CD4-positive, CD25-positive, alpha-beta regulatory T cell (primary cell): ENCODE measurements around the gene DCAKD. TPM values are rescaled to one million over a fixed set of nuclear protein-coding genes. Genes with fewer than 3 reads are reported as not detected.

Experiments used
- ATAC-seq, 2 donors: fragments of 150-1000 bp; cut with Tn5 transposase; one replicate each; pipeline ENCODE4 v1.10.0; 2021; ENCODE audit warnings: low read depth in 2 of 2, moderate number of reproducible peaks in 2 of 2, moderate library complexity in 1 of 2
- DNase-seq, 3 donors: peaks; one replicate each; pipeline versions ENCODE4 v3.0.0 to v3.0.0-alpha.2; 2012 to 2022; ENCODE audit warnings: mixed read lengths in 1 of 3
- H3K27ac ChIP-seq: one replicate; pipeline ENCODE4 v1.7.0; 2013; ENCODE audit warnings: mild to moderate bottlenecking, low read length; ENCODE audit not compliant: insufficient read depth, poor library complexity, severe bottlenecking
- H3K27me3 ChIP-seq: one replicate; pipeline ENCODE4 v1.7.0; 2013; ENCODE audit warnings: low read length; ENCODE audit not compliant: control insufficient read depth, insufficient read depth
- H3K36me3 ChIP-seq: one replicate; pipeline ENCODE4 v1.7.0; 2013; ENCODE audit warnings: mild to moderate bottlenecking, low read length, moderate library complexity; ENCODE audit not compliant: control insufficient read depth, insufficient read depth
- H3K4me1 ChIP-seq: 2 replicates; pipeline ENCODE4 v1.7.0; 2013; ENCODE audit warnings: mild to moderate bottlenecking, low read length; ENCODE audit not compliant: insufficient read depth, control insufficient read depth, poor library complexity, severe bottlenecking
- H3K4me3 ChIP-seq: one replicate; pipeline ENCODE4 v1.7.0; 2013; ENCODE audit warnings: low read depth, mild to moderate bottlenecking, low read length, moderate library complexity
- H3K9me3 ChIP-seq, 2 experiments: 1 replicate in 1 of 2; 2 replicates in 1 of 2; pipeline ENCODE4 v1.7.0; 2013; ENCODE audit warnings: low read length in 2 of 2, mild to moderate bottlenecking in 1 of 2, moderate library complexity in 1 of 2; ENCODE audit not compliant: control insufficient read depth in 2 of 2
- H3K27ac Mint-ChIP-seq, 3 donors: one replicate each; pipeline ENCODE4 v1.8.0; 2020 to 2022; ENCODE audit warnings: mild to moderate bottlenecking in 3 of 3, mixed read lengths in 3 of 3, moderate library complexity in 2 of 3
- H3K27me3 Mint-ChIP-seq: one replicate; pipeline ENCODE4 v1.8.0; 2022; ENCODE audit warnings: mild to moderate bottlenecking, mixed read lengths
- H3K36me3 Mint-ChIP-seq: one replicate; pipeline ENCODE4 v1.8.0; 2020; ENCODE audit warnings: mixed read lengths
- H3K4me1 Mint-ChIP-seq, 4 donors: one replicate each; pipeline ENCODE4 v1.8.0; 2020 to 2022; ENCODE audit warnings: mixed read lengths in 4 of 4, mild to moderate bottlenecking in 1 of 4
- H3K4me3 Mint-ChIP-seq, 4 donors: one replicate each; pipeline ENCODE4 v1.8.0; 2020 to 2022; ENCODE audit warnings: mild to moderate bottlenecking in 4 of 4, mixed read lengths in 4 of 4, moderate library complexity in 3 of 4
- H3K9me3 Mint-ChIP-seq, 7 donors: one replicate each; pipeline ENCODE4 v1.8.0; 2020 to 2022; ENCODE audit warnings: mixed read lengths in 7 of 7, mild to moderate bottlenecking in 3 of 7, moderate library complexity in 2 of 7
- polyA plus RNA-seq, 4 donors: library from polyadenylated mRNA; unstranded; fragments of 300-500 nt; fragmentation: Illumina TruSeq; gene quantifications; one replicate each; pipeline ENCODE4 v1.2.3, GENCODE V29; 2021
- total RNA-seq: library from RNA; stranded (reverse); gene quantifications from one replicate; pipeline ENCODE4 v1.2.3, GENCODE V29; 2022

The DCAKD gene
- total and polyA plus RNA-seq, 5 donors from 2014 or later, result 10.0 to 20.7 (median 14.7) TPM

GRCh38 chr17:45005700-45006099 is 45.7 kb downstream of the DCAKD start:
- no peak for ATAC-seq
- no peak for DNase-seq
- Mint-ChIP-seq H3K4me3 (no peak overlapping the region), H3K36me3 (no peaks in the 10 kb centered on the region), H3K27me3 (peaks cover 35% of the 10 kb centered on the region), H3K4me1 (no peaks in the 10 kb centered on the region), H3K27ac (no peak overlapping the region), H3K9me3 (peaks cover 0 to 3% (median 0%) of the 10 kb centered on the region in 7 donors)
- H3K4me3 ChIP-seq, result no peak overlapping the region
- no peak overlapping the region for H3K27ac ChIP-seq
- no peaks in the 10 kb centered on the region for H3K9me3 ChIP-seq
- no peaks in the 10 kb centered on the region for H3K27me3 ChIP-seq
- H3K36me3 ChIP-seq, result no peaks in the 10 kb centered on the region
- no peaks in the 10 kb centered on the region for H3K4me1 ChIP-seq

DNA sequence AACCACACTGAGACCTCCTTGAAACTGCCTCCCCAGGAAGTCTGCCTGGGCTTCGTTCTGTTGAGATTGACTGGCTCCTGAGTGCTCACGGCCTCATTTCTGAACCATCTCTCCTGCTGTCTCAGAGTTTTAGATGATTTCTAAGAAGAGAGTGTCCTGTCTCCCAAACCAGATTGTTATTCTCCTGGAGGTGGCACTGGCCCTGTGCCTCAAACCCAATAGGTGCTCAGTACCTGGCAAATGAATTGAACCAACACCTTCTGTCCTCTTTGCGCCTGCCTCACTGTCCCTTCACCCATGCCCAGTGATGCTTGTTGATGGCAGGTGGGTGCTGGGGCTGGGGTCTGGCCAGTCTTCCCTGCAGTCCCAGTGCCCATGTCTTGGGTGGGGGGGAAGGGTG is 47.0 kb downstream of the DCAKD start:
- H3K36me3 ChIP-seq, result no peaks in the 10 kb centered on the region
- H3K9me3 ChIP-seq, result no peaks in the 10 kb centered on the region
- peaks cover 0 to 9% (median 2%) of the 10 kb centered on the region in 7 donors for H3K9me3 Mint-ChIP-seq
- H3K4me3 ChIP-seq, result no peak overlapping the region
- no peak overlapping the region for H3K4me3 Mint-ChIP-seq
- no peaks in the 10 kb centered on the region for H3K36me3 Mint-ChIP-seq
- DNase-seq, result no peak
- peaks cover 32% of the 10 kb centered on the region for H3K27me3 Mint-ChIP-seq
- no peak overlapping the region for H3K27ac ChIP-seq
- ATAC-seq, result no peak
- H3K27ac Mint-ChIP-seq, result no peak overlapping the region
- no peaks in the 10 kb centered on the region for H3K4me1 Mint-ChIP-seq
- no peaks in the 10 kb centered on the region for H3K27me3 ChIP-seq
- no peaks in the 10 kb centered on the region for H3K4me1 ChIP-seq

GRCh38 chr17:45003877-45004276 is 47.6 kb downstream of the DCAKD start:
- ATAC-seq (no peak), DNase-seq (no peak)
- Histone ChIP-seq H3K4me1 (no peaks in the 10 kb centered on the region), H3K27me3 (no peaks in the 10 kb centered on the region), H3K4me3 (no peak overlapping the region), H3K36me3 (no peaks in the 10 kb centered on the region), H3K9me3 (no peaks in the 10 kb centered on the region), H3K27ac (no peak overlapping the region)
- H3K9me3 Mint-ChIP-seq, result peaks cover 0 to 10% (median 2%) of the 10 kb centered on the region in 7 donors
- no peaks in the 10 kb centered on the region for H3K4me1 Mint-ChIP-seq
- H3K27ac Mint-ChIP-seq, result no peak overlapping the region
- H3K27me3 Mint-ChIP-seq, result peaks cover 37% of the 10 kb centered on the region
- H3K4me3 Mint-ChIP-seq, result no peak overlapping the region
- H3K36me3 Mint-ChIP-seq, result no peaks in the 10 kb centered on the region

DNA sequence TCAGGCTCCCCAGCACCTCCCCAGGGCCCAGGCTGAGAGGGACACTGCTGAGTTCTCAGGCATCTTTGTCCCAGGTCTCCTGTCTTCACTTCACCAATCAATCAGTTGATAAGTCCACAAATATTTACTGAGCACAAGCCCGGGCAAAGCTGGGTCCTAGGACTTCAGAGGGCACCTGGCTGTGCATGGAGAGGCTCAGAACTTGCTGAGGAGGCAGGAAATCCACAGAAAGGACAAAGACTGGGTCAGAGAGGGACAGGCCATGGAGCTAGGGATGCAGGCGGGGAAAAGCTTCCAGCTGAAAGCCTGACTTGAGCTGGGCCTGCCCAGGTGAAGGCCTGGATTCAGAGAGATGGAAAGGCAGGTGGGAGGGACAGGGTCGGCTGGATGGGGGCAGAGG is 50.1 kb downstream of the DCAKD start:
- Mint-ChIP-seq H3K4me1 (no peaks in the 10 kb centered on the region), H3K9me3 (peaks cover 0 to 12% (median 3%) of the 10 kb centered on the region in 7 donors), H3K27ac (peak overlapping the region in 1 of 3 donors; percentile 40), H3K36me3 (no peaks in the 10 kb centered on the region), H3K27me3 (peaks cover 46% of the 10 kb centered on the region), H3K4me3 (no peak overlapping the region)
- Histone ChIP-seq H3K4me3 (no peak overlapping the region), H3K4me1 (no peaks in the 10 kb centered on the region), H3K27me3 (no peaks in the 10 kb centered on the region), H3K27ac (no peak overlapping the region), H3K9me3 (no peaks in the 10 kb centered on the region), H3K36me3 (no peaks in the 10 kb centered on the region)
- DNase-seq (no peak), ATAC-seq (no peak)

- Mint-ChIP-seq H3K27ac (no peak overlapping the region), H3K36me3 (no peaks in the 10 kb centered on the region), H3K9me3 (peaks cover 0 to 12% (median 3%) of the 10 kb centered on the region in 7 donors), H3K4me1 (no peaks in the 10 kb centered on the region), H3K27me3 (peaks cover 38% of the 10 kb centered on the region), H3K4me3 (no peak overlapping the region)
- no peak overlapping the region for H3K4me3 ChIP-seq
- H3K27me3 ChIP-seq, result no peaks in the 10 kb centered on the region
- ATAC-seq (no peak), DNase-seq (no peak)
- no peaks in the 10 kb centered on the region for H3K4me1 ChIP-seq
- no peak overlapping the region for H3K27ac ChIP-seq
- no peaks in the 10 kb centered on the region for H3K9me3 ChIP-seq
- H3K36me3 ChIP-seq, result no peaks in the 10 kb centered on the region
These were observed 52.0 kb downstream of the DCAKD start for GRCh38 chr17:44999433-44999832.

DNA sequence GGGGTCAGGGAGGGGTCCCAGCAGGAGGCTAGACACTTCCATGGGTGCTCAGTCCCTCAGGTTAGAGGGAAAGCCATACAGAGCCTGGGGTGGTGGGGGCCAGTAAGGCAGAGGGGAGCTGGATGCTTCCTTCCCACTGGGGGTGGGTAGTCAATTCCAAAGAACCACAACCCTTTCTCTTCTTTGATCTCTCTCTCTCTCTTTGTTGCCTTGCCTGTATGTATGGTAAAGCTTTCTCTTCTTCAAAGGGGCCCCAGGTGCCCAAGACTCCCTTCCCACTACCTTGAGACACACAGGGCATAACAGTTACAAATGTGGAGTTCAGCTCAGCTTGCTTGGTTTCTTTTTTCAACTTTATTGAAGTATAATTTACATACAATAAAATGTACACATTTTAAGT is 52.8 kb downstream of the DCAKD start:
- H3K4me1 Mint-ChIP-seq, result no peaks in the 10 kb centered on the region
- H3K9me3 ChIP-seq, result no peaks in the 10 kb centered on the region
- H3K9me3 Mint-ChIP-seq, result peaks cover 0 to 12% (median 3%) of the 10 kb centered on the region in 7 donors
- no peak overlapping the region for H3K27ac Mint-ChIP-seq
- no peak overlapping the region for H3K27ac ChIP-seq
- no peaks in the 10 kb centered on the region for H3K36me3 ChIP-seq
- no peaks in the 10 kb centered on the region for H3K36me3 Mint-ChIP-seq
- H3K4me1 ChIP-seq, result no peaks in the 10 kb centered on the region
- no peaks in the 10 kb centered on the region for H3K27me3 ChIP-seq
- peaks cover 39% of the 10 kb centered on the region for H3K27me3 Mint-ChIP-seq
- ATAC-seq (no peak), DNase-seq (no peak)
- no peak overlapping the region for H3K4me3 ChIP-seq
- H3K4me3 Mint-ChIP-seq, result no peak overlapping the region

- Histone ChIP-seq H3K4me1 (no peaks in the 10 kb centered on the region), H3K9me3 (no peaks in the 10 kb centered on the region), H3K36me3 (no peaks in the 10 kb centered on the region), H3K27ac (no peak overlapping the region), H3K4me3 (no peak overlapping the region), H3K27me3 (no peaks in the 10 kb centered on the region)
- H3K4me3 Mint-ChIP-seq, result no peak overlapping the region
- no peaks in the 10 kb centered on the region for H3K36me3 Mint-ChIP-seq
- H3K4me1 Mint-ChIP-seq, result no peaks in the 10 kb centered on the region
- no peak overlapping the region for H3K27ac Mint-ChIP-seq
- ATAC-seq (no peak), DNase-seq (no peak)
- H3K27me3 Mint-ChIP-seq, result peaks cover 43% of the 10 kb centered on the region
- H3K9me3 Mint-ChIP-seq, result peaks cover 0 to 12% (median 3%) of the 10 kb centered on the region in 7 donors
These were observed 53.5 kb downstream of the DCAKD start for GRCh38 chr17:44997733-44998520.

DNA sequence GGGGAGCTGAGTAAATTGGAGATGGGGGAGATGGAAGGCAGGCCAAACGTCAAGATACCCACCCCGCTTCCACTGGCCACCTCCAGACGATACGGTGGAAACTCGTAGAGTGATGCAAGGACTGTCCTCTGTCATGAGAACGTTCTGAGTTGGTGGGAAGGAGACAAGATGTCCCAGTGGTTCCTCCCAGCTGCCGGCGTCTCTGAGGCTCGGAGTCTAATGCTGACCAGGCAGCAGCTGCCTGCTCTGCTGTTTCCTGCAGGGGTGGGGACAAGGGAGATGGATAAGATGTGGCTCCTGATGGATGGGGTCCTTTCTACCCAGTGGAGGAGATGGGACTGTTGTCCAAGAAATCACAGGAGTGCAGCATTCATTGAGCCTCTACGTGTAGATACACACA is 55.1 kb downstream of the DCAKD start:
- no peaks in the 10 kb centered on the region for H3K4me1 ChIP-seq
- no peaks in the 10 kb centered on the region for H3K36me3 Mint-ChIP-seq
- no peak overlapping the region for H3K27ac Mint-ChIP-seq
- no peak overlapping the region for H3K4me3 Mint-ChIP-seq
- no peak for DNase-seq
- H3K9me3 Mint-ChIP-seq, result peaks cover 0 to 10% (median 3%) of the 10 kb centered on the region in 7 donors
- H3K9me3 ChIP-seq, result no peaks in the 10 kb centered on the region
- H3K4me3 ChIP-seq, result no peak overlapping the region
- H3K4me1 Mint-ChIP-seq, result no peaks in the 10 kb centered on the region
- H3K27ac ChIP-seq, result no peak overlapping the region
- H3K27me3 ChIP-seq, result no peaks in the 10 kb centered on the region
- H3K36me3 ChIP-seq, result no peaks in the 10 kb centered on the region
- ATAC-seq, result no peak
- H3K27me3 Mint-ChIP-seq, result peaks cover 34% of the 10 kb centered on the region
